Right atrium auricular region (tissue), 2 donors: ENCODE measurements around the gene IVL. TPM values are rescaled to one million over a fixed set of nuclear protein-coding genes. Genes with fewer than 3 reads are reported as not detected.

Source experiments
- DNase-seq: peaks from one replicate; pipeline ENCODE4 v3.0.0-alpha.2; 2019; ENCODE audit warnings: low spot score
- H3K27ac ChIP-seq, 2 donors: fragments of 200-600 bp; sonication (generic); 1 replicate in 1 of 2; 2 replicates in 1 of 2; pipeline ENCODE4 v1.5.1; 2016 to 2019
- H3K27me3 ChIP-seq, 2 donors: fragments of 200-600 bp; sonication (generic); one replicate each; pipeline versions ENCODE4 v1.5.1 to v1.6.0; 2017 to 2019
- H3K36me3 ChIP-seq: fragments of 200-600 bp; sonication (generic); one replicate; pipeline ENCODE4 v1.5.1; 2016
- H3K4me1 ChIP-seq, 2 donors: fragments of 200-600 bp; sonication (generic); one replicate each; pipeline versions ENCODE4 v1.5.1 to v1.6.0; 2017 to 2019
- H3K4me3 ChIP-seq, 2 donors: fragments of 200-600 bp; sonication (generic); 1 replicate in 1 of 2; 2 replicates in 1 of 2; pipeline ENCODE4 v1.5.1; 2017 to 2019; ENCODE audit warnings: mild to moderate bottlenecking in 1 of 2, moderate library complexity in 1 of 2
- H3K9me3 ChIP-seq, 2 donors: fragments of 200-600 bp; sonication (generic); one replicate each; pipeline ENCODE4 v1.5.1; 2019
- CTCF ChIP-seq, 2 donors: fragments of 200-600 bp; sonication (generic); IDR thresholded peaks; one replicate each; pipeline ENCODE4 v1.5.1; 2019; ENCODE audit warnings: antibody characterized with exemption in 2 of 2
- total RNA-seq, 2 donors: library from RNA; depleted of rRNA; stranded (reverse); fragments of >200 nt; gene quantifications; one replicate each; pipeline ENCODE4 v1.1.0, GENCODE V29; 2016

IVL gene
- total RNA-seq, 2 donors from 2014 or later, result not detected

GRCh38 chr1:152909206-152909605 lies 860 bp downstream of the IVL start:
- no peak overlapping the region for H3K4me3 ChIP-seq
- no peak overlapping the region for H3K27ac ChIP-seq
- H3K4me1 ChIP-seq, result no peaks in the 10 kb centered on the region
- no peak for DNase-seq
- no peaks in the 10 kb centered on the region for H3K36me3 ChIP-seq
- TF ChIP-seq CTCF (IDR thresholded peaks at IDR 0.05), result no peak
- no peaks in the 10 kb centered on the region for H3K9me3 ChIP-seq
- no peaks in the 10 kb centered on the region for H3K27me3 ChIP-seq

DNA sequence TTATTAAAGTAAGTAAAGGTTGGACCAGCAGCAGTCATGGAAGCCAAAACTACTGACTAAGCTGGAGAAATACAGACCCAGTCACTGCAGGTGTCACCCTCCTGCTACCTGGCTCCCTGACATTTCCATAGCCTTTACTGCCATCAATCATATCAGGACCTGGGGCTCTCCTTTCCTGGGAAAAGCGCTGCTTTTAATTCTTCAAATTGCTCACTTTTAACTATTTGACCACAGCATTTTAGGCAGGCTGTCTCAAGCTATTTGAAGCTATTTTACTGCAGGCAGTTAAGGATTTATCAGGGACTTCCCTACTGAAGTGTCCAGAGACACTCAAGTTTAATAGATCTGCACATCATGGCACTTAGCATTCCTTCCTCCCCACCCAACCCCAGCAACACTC lies 4.1 kb downstream of the IVL start:
- Histone ChIP-seq H3K4me1 (no peaks in the 10 kb centered on the region), H3K27ac (no peak overlapping the region), H3K27me3 (no peaks in the 10 kb centered on the region), H3K9me3 (no peaks in the 10 kb centered on the region), H3K4me3 (no peak overlapping the region), H3K36me3 (no peaks in the 10 kb centered on the region)
- no peak for TF ChIP-seq CTCF (IDR thresholded peaks at IDR 0.05)
- no peak for DNase-seq

DNA sequence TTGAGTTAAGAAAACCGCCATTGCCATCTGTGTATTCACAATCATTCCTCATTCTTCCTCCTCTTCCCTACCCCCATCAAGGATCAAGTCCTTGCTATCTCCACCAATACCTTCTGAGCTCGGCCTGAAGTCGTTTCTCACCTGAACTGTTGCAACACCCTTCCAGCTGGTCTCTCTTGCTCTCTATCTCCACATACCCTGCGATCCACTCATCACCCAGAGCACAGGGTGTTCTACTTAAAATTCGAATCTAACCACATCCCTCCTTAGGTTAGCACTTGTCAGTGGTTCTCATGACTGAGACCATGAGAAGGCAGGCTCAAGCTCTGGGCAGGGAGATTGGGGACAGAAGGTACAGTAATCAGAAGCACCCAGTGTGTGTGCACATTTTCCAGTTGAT lies 4.6 kb downstream of the IVL start:
- H3K27ac ChIP-seq, result no peak overlapping the region
- H3K36me3 ChIP-seq, result no peaks in the 10 kb centered on the region
- no peaks in the 10 kb centered on the region for H3K4me1 ChIP-seq
- H3K9me3 ChIP-seq, result no peaks in the 10 kb centered on the region
- TF ChIP-seq CTCF (IDR thresholded peaks at IDR 0.05), result no peak
- no peak for DNase-seq
- H3K4me3 ChIP-seq, result no peak overlapping the region
- no peaks in the 10 kb centered on the region for H3K27me3 ChIP-seq

- Histone ChIP-seq H3K9me3 (no peaks in the 10 kb centered on the region), H3K27me3 (no peaks in the 10 kb centered on the region), H3K4me3 (no peak overlapping the region), H3K27ac (no peak overlapping the region), H3K36me3 (no peaks in the 10 kb centered on the region), H3K4me1 (no peaks in the 10 kb centered on the region)
- DNase-seq, result no peak
- TF ChIP-seq CTCF (IDR thresholded peaks at IDR 0.05), result no peak
Observed at GRCh38 chr1:152917794-152918193, 9.4 kb downstream of the IVL start.

DNA sequence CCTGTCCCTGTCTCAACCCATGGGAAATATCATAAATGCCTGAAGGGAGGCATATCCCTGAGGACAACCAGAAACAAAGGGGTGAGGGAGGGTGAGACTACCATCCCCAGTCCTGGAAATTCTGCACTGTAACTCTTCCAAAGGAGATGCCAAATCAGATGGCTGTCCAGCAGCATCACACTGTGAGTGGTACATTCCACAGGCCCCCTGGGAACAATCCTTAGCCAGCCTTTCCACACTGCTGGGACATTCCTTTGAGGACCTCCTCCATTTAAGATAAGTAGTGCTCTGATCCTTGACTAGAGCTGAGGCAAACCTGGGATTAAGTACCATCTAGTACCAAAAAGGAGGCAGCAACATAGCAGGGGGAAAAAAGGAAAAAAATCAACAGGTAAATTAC lies 10.7 kb downstream of the IVL start:
- no peak overlapping the region for H3K4me3 ChIP-seq
- no peak for TF ChIP-seq CTCF (IDR thresholded peaks at IDR 0.05)
- no peak overlapping the region for H3K27ac ChIP-seq

DNA sequence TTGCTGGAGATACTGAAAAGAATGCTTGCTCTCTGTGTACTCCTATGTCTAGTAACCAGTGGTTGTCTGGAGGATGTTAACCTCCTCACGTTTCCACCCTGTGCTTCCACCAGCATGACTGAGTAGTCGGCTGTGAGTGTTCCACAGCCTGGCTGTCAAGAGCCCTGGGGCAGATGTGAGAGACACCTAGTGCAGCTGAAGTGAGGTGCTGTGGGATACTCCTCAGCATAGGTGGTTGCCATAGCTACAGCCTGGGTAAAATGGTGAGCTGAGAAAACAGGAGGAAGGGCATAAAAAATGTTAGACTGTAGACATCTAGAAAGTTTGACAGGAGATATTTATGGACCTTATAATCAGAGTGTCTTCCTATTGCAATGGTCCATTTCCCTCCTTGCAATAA lies 15.8 kb downstream of the IVL start:
- no peaks in the 10 kb centered on the region for H3K27me3 ChIP-seq
- no peak overlapping the region for H3K27ac ChIP-seq
- no peak overlapping the region for H3K4me3 ChIP-seq
- DNase-seq, result no peak
- H3K36me3 ChIP-seq, result no peaks in the 10 kb centered on the region
- H3K9me3 ChIP-seq, result no peaks in the 10 kb centered on the region
- H3K4me1 ChIP-seq, result no peaks in the 10 kb centered on the region
- no peak for TF ChIP-seq CTCF (IDR thresholded peaks at IDR 0.05)

More for the DNA sequence above, 10.7 kb downstream of the IVL start:
- Histone ChIP-seq H3K36me3 (no peaks in the 10 kb centered on the region), H3K27me3 (no peaks in the 10 kb centered on the region), H3K4me1 (no peaks in the 10 kb centered on the region), H3K9me3 (no peaks in the 10 kb centered on the region)
- no peak for DNase-seq
